ENCODE measurements around the gene CIAPIN1.
"Not testable (repeated sequence)": the region's sequence is repeated elsewhere in the genome, so short reads cannot be mapped to it uniquely, and the experiment has no call there.

The CIAPIN1 gene

DNA sequence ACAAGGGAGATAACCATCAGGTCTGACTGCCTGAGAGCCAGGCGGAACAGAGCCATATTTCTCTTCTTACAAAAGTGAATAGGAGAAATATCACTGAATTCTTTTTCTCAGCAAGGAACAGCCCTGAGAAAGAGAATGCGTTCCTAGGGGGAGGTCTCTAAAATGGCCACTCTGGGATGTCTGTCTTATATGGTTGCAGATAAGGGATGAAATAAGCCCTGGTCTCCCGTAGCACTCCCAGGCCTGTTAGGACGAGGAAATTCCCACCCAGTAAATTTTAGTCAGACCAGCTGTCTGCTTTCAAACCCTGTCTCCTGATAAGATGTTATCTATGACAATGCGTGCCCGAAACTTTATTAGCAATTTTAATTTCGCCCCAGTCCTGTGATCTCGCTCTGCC is 7.2 kb downstream of the CIAPIN1 start:
- DNase-seq = not testable (repeated sequence)

DNA sequence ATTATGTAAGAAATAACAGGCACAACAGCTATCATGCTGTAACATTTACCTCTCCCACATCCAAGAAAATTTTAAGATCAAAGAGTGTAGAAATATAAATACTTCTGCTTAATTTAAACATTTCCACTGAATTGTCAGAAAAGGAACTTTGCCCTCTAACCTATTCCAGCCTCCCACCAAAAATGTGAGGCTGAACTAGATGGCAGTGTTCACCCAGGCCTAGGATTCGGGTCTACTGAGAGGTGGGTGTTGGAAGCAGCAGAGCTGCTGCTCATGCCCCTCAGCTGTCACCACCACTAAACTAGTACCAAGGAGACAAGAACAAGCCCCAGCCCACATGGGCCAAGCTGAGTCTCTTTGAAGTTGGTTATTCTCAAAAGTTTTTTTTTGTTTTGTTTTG is 11.3 kb downstream of the CIAPIN1 start:
- DNase-seq = no peak

DNA sequence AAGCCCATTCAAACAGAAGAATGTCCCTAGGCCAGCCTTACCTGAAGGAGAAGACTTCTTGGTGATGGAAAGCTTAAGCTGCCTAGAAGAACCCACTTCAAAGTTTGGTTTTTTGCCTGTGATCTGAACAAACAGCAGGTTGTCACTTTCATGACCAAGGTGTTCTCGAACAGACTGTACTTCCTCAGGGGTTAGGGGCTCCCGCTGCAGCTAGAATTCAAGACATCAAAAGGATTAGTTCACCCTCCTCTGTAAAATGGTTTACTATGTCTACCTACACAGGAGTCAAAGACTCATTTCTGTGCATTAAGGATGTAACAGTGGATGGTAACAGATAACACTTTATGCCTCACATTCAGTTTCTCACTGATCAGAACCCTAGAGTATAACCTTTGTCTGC is 13.2 kb downstream of the CIAPIN1 start:
- no peak for DNase-seq

DNA sequence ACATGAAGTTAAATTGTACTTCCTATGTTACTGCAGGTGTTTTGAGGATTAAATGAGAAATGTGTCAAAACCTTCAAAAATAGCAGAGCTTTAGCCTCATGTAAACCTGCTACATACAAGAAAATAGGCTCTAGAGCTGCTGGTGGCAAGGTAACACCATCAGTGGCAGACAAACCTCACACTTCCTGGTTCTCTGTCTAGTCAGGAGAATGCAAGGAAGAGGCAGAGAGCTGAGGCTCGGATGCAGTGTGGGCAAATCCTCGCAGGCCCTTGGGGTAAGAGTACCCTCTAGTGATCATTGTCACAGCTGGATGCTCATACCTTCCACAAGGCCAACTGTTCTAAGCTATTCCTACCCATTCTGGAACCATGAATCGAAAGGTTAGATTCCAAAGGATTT is 14.2 kb downstream of the CIAPIN1 start:
- DNase-seq = no peak

DNA sequence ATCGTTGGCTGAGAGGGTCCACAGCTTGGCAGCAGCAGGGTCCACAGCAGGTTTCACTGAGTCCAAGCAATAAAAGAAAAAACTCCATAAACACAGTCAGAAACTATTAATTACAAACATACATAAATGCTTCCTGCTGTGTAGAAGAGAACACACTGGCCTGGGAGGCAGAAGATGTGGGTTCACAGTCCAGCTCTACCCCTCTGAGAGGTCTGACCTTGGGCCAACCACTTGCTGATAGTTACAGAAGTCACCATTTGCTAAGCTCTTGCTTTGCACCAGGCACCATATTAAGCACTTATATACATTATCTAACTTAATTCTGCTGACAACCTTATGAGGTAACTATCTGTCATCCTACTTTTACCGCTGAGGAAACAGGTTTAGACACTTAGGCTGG is 14.7 kb downstream of the CIAPIN1 start:
- no peak for DNase-seq

DNA sequence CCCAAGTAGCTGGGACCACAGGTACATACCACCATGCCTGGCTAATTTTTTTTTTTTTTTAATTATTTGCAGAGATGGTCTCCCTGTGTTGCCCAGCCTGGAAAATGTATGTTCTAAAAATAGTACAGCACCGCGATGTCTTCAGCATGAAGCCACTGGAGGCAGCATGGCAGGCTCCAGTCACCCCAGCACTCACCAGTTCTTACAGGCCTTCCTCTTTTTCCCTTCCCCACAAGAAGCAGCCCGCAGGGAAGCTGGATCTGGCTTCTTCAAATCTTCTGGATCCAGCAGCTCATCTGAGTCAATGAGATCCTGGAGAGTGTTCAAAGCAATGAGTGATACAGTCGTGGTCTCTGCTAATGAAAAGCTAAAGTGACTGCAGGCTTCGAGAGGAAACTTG is 16.2 kb downstream of the CIAPIN1 start:
- DNase-seq = no peak

DNA sequence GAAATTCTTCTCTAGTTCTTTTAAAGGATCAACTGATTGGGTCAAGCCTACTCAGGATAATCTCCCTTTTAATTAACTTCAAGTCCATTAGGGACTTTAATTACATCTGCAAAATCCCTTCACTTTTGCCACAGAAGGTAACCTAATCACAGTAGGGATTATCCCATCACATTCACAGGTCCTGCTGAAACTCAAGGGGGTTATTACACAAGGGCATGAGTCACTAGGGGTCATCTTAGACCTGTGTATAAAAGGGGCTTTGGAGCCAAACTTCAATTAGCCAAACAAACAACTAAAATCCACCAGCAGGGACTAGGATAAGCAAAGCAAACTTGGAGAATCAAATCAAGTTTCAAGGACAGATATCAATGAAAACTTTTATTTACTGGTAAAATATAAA is 19.4 kb downstream of the CIAPIN1 start:
- DNase-seq = no peak

DNA sequence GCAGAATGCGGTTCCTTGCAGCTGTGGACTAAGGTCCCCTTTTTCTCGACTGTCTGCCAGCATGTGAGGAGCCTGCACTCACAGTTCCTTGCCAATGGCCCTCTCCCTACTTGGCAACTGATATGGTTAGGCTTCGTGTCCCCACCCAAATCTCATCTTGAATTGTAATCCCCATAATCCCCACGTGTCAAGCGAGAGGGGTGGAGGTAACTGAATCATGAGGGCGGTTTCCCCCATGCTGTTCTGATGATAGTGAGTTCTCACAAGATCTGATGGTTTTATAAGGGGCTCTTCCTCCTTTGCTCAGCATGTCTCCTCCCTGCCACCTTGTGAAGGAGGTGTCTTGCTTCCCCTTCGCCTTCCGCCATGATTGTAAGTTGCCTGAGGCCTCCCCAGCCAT is 19.9 kb downstream of the CIAPIN1 start:
- DNase-seq = no peak

DNA sequence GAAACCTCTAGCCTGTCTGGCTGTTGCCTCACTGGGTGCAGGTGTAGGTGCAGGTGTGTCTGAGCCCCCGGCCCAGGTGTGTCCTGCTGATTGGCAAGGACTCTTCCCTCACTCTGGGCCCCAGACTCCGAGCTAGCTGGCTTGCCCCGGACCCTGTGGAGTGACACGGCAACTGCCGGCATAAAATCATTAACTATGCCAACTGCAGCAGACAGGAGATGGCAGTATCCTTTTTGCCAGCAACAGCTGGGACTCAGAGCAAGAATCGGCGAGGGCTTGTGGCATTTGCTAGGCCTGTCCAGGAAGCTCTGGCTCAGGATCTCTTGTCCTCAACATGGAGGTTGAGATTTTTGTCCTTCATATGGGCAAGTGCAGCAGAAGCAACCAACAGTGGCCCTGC is 20.8 kb downstream of the CIAPIN1 start:
- no peak for DNase-seq

DNA sequence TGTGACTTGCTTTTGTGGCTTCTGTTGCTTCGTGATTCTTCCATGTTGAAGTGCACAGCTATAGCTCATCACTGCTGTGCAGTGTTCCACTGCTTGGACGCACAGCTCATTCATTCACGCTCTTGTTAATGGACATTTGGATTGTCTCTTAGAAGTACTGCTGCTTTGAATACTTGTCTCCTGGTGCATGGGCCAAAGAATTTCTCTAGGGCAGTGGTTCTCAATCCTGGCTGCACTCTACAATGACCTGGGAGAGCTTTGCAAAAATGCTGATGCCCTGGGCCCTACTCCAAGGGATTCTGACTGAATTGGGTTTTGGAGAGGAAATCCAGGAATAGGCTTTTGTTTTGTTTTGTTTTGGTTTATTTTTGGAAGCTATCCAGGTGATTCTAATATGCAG is 22.6 kb downstream of the CIAPIN1 start:
- DNase-seq = no peak

DNA sequence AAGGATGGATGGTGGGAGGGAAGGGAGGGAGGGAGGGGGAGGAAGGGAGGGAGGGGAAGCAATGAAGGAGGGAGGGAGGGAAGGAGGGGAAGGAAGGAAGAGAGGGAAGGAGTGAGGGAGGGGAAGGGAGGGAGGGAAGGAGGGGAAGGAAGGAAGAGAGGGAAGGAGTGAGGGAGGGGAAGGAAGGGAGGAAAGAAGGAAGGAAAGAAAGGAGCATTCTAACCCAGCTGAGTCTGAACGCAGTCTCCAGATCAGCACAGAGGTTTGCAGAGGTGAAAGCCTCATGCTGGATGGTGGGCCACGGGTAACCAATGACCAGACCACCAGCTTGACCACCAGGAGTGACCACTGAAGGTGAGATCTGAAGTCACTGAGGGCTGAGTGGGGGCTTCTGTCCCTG is 24.0 kb downstream of the CIAPIN1 start:
- DNase-seq = no peak

DNA sequence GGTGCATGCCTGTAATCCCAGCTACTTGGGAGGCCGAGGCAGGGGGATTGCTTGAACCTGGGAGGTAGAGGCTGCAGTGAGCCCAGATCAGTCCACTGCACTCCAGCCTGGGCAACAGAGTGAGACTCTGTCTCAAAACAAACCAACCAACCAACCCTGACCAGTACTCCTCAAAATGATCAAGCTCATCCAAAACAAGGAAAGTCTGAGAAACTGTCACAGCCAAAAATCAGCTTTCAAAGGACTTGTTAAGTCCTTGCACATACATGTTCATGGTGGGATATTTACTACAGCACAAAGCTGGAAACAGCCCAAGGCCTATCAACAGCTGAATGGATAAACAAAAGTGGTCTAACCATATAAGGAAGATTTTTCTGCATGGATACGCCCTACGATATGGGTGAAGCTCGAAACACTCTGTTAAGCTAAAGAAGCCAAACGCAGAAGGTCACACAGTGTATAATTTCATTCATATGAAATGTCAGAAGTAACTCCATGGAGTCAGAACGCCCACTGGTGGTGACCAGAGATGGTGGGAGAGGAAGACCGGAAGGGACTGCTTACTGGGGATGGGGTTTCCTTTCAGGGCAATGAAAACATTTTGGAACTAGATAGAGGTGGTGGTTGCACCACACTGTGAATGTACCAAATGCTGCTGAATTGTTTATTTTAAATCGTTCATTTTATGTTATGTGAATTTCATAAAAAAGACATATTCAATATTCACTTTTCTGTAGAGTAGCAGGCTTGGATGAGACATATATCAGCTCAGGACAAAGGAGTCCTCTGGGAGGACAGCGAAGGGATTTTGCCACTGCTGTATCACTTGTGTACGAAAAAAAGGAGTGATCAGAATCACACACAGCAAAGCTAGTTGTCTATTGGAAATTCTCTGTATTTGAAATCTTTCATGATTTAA is 24.9 kb downstream of the CIAPIN1 start:
- no peak for DNase-seq

DNA sequence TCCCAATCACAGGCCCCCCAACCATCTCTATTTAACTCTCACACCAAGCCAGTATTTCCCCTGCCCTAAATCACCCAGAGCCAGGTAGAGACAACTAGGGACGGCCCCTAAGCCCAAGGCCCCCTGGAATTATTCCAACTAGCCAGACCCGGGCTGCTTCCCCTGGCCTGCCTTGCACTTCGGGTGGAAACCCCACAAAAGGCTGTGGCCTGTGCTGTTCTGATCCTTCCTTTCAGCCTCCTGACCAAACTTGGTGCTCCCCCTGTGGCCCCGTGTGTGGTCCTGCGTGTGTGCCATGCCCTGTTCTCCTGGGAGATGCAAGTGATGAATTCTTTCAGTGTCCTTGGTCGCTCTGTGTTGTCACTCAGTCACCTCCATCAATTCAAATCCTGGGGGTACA is 27.7 kb downstream of the CIAPIN1 start:
- no peak for DNase-seq

DNA sequence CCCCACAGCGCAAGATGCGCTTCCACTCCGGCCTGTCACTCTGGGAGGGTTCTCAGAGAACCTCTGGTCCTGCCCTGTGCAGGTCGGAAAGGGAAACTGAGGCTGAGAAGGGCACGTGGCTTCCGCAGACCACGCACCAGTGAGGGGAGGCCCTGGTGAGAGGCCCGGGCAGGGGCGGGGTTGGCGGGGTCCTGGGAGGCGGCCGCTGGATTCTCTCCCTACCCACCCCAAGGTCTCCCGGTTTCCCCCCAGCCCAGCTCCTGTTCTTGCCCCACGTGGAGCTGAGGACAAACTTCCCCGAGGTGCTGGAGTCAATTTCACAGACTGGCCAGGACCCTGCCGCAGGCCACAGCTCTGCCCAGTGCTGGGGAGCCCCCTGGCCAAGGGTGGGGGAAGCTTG is 31.1 kb downstream of the CIAPIN1 start:
- no peak for DNase-seq

DNA sequence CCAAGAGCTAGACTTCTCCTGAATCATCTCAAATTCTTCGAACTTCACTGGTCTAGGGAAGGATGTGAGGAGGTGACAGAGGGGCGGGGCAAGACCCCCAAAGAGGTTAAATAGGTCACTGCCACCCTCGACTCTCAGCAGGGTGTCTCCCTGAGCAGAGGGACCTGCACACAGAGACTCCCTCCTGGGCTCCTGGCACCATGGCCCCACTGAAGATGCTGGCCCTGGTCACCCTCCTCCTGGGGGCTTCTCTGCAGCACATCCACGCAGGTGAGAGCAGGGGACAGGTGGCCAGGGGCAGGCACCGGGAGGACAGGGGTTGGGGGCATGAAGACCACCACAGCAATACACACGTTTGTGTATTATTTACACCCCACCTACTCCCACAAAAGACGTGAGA is 33.5 kb downstream of the CIAPIN1 start:
- DNase-seq = no peak

DNA sequence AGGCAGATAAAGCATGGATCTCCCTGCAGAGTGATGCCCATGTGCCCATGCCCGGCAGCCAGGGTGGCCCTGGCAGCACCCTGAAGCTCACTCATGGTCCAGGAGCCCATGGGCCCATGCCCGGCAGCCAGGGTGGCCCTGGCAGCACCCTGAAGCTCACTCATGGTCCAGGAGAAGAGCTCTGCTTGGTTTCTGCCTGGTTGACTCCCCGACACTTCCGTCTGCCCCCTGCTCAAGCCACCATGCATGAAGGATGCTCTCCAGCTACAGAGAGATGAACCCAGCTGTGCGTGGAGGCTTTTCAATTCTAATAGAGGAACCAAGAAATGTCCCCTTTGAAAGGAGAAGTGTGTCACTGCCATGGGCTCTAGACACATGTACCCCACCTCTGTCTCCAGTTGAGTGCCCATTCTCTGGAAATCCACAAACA is 33.9 kb downstream of the CIAPIN1 start:
- no peak for DNase-seq

DNA sequence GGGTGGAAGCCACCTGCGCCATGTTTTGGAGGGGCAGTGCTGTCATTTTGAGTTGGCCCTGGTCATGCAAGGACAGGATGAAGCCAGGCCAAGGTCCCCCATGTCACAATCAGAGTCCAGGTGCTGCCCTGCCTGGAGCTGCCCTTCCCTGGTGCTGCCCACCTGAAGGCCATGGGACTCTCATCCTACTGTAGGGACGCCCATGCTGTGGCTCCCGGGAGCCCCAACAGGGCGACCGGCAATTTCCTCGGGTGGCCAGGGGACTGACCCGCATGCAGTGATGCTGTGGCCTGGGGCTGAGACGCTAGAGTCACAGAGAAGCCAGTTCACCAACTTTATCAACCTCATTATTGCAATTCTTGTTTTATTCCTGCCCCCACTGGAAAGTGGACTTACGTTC is 34.6 kb downstream of the CIAPIN1 start:
- DNase-seq = no peak

DNA sequence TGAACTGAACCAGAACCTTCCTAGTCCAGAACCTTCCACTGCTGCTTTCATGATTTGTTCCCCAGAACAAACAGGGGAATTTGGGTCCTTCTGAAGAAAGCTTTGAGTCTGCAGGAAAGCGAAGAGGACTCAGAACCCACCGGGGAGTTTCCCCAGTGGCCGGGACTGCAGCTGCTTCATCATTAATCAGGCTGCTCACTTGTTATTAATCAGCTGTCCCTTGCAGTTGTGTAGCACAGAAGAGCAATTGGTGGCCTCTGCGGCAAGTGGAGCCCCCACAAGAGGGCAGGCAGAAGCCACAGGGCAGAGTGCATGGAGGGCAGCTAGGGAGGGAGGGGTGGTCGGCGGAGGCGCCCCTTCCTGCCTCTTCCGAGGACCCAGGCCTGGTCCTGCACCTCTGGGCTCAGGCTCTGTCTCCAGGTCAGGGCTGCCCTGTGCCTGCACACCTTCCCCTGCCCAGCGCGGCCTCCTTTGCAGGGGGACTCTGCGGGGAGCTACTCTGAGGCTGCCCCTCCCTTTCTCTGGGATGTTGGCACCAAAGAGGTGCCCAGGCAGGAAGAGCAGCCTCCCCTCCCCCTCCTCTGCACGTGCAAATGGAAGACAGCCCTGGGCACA is 35.7 kb downstream of the CIAPIN1 start:
- DNase-seq = no peak

DNA sequence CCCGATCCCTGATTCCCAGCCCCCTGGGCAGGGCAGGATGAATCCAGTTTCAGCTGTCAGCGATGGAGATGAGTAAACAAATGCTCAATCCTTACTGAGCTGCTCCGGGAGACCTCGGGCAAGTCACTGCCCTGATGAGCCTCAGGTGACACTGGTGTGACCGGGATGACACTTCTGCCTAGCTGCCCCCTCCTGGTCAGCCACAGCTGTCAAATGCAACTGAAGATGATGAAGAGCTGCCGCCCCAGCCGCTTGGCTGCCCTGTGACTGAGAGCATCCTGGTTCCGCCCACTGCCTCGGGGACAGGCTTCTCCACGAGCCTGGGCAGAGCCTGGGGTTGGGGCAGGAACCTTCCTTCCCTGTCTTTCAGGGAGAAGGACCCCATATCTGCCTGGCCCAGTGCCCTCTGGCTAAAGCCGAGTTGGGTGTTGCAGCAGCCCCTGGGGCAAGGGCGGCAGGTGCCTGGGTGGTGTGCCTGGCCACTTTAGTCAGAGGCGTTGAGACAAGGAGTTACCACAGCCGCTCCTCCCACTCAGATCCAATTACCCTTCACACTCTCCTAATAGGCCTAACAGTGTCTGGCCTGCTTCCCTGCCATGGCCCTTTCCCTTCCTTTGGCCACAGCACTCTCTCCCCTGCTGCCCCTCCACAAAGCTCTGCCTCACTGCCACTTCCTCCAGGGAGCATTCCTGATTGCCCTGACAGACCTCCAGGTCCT is 37.2 kb downstream of the CIAPIN1 start:
- no peak for DNase-seq

DNA sequence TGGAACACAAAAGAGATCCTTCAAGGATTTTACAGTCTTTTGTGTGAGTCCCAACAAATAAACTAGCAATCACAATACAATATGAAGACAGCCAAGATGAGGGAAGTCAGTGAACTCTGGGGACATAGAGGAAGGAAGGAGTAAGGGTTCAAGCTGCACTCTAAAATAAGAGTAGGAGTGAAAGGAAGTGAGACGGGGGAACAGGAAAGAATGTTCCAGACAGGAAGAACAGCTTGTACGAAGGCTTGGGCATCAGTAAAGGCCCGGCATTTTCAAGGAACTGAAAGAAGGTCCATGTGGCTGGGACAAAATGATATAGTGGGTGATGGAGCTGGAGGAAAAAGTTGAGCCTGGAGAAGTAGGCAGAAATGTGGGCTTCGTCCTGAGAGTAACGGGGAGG is 38.1 kb downstream of the CIAPIN1 start:
- no peak for DNase-seq

DNA sequence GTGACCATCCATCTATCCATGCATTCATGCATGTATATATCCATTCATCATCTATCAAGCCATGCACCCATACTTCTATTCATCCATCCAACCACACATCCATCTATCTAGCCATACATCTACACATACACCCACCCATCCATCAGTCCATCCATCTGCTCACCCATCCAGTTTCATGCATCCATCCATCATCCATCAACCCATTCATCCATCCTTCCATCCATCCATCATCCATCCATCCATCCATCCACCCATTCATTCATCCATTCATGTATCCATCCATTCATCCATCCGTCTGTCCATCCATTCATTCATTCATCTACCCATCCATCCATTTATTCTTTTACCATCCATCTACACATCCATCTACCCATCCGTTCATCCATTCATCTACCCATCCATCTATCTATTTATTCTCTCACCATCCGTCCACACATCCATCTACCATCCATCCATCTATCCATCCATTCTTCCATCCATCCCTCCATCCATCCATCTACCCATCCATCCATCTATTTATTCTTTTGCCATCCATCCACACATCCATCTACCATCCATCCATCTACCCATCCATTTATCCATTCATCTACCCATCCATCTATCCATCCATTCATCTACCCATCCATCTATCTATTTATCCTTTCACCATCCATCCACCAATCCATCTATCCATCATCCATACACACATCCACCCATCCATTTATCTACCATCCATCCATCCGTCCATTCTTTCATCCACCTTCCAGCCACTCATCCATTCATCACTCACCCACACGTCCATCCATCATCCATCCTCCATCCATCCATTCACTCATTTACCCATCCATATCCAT is 39.4 kb downstream of the CIAPIN1 start:
- no peak for DNase-seq

DNA sequence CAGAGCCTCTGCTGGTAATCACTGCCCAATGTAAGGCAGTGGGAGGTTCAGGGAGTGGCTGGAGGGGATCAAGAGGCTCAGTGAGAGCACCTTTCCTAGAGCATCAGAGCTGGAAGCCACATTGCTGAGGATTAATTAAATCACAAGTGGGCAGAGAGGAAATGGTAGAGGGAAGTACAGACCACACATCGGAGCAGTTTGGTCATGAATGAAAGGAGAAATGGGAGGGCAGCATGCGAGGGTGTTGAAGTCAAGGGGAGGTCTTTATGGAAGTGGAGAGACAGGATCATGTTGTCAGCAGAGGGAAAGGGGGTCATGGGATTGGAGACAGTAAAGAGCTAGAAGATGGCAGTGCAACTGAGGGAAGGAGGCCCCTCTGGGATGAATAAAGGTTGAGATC is 40.3 kb downstream of the CIAPIN1 start:
- no peak for DNase-seq

DNA sequence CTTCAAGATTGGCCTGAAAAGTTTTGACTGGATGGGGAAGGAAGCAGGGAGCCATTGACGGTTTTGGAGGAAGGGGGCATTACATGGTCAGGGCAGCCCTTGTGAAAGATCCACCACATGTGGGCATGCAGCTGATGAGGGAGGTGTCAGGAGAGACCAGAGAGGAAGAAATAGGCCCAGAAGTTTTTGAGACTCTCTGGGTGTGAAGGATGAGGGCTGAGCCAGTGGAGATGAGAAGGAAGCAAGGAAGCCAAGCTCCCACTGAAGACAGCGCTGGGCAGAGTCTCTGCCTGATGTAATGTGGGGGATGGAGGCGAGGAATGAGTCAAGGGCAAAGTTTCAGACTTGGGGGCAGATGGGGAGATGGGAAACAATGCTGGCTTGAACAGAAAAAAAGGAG is 42.1 kb downstream of the CIAPIN1 start:
- DNase-seq = no peak
